ENCODE results near the gene AKT1S1.
"Not testable (repeated sequence)": the region's sequence is repeated elsewhere in the genome, so short reads cannot be mapped to it uniquely, and the experiment has no call there.

Gene AKT1S1

DNA sequence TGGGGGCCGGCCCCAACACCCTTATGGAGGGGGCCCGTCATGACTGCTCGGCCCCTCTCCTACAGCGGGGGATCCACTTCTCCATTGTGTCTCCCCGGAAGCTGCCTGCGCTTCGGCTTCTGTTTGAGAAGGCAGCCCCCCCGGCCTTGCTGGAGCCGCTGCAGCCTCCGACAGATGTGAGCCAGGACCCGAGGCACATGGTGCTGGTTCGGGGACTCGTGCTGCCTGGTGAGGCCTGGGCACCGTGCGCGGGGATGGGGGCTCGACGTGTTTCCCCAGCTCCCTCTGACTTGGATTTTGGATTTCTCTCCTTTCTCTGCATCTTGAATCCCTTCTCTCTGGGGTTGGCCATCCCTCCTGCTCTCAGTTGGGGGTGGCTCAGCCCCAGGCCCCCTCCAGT lies 47.4 kb downstream of the AKT1S1 start:
- in situ Hi-C loops (cut with HindIII; ENCODE audit: low sequenced_read_pairs), result no loop called here
- DNase-seq (ENCODE audit: low read depth, low spot score), result no peak
- no peak for TF ChIP-seq CTCF (IDR thresholded peaks at IDR 0.05; ENCODE audit: low read depth, low read length)
- no peak overlapping the region for H3K4me3 ChIP-seq (ENCODE audit: low read depth, low read length)

GRCh38 chr19:49829200-49829599 lies 48.0 kb downstream of the AKT1S1 start:
- H3K4me3 ChIP-seq (ENCODE audit: low read depth, low read length), result no peak overlapping the region
- no peak for DNase-seq (ENCODE audit: low read depth, low spot score)
- no peak for TF ChIP-seq CTCF (IDR thresholded peaks at IDR 0.05; ENCODE audit: low read depth, low read length)
- in situ Hi-C loops (cut with HindIII; ENCODE audit: low sequenced_read_pairs), result no loop called here

GRCh38 chr19:49827034-49827433 lies 50.1 kb downstream of the AKT1S1 start:
- no peak for DNase-seq (ENCODE audit: low read depth, low spot score)
- no peak overlapping the region for H3K4me3 ChIP-seq (ENCODE audit: low read depth, low read length)
- in situ Hi-C loops (cut with HindIII; ENCODE audit: low sequenced_read_pairs), result no loop called here
- no peak for TF ChIP-seq CTCF (IDR thresholded peaks at IDR 0.05; ENCODE audit: low read depth, low read length)

GRCh38 chr19:49824662-49825061 lies 52.5 kb downstream of the AKT1S1 start:
- no peak for TF ChIP-seq CTCF (IDR thresholded peaks at IDR 0.05; ENCODE audit: low read depth, low read length)
- H3K4me3 ChIP-seq (ENCODE audit: low read depth, low read length), result no peak overlapping the region
- in situ Hi-C loops (cut with HindIII; ENCODE audit: low sequenced_read_pairs), result no loop called here
- no peak for DNase-seq (ENCODE audit: low read depth, low spot score)

- no peak overlapping the region for H3K4me3 ChIP-seq (ENCODE audit: low read depth, low read length)
- no peak for TF ChIP-seq CTCF (IDR thresholded peaks at IDR 0.05; ENCODE audit: low read depth, low read length)
- in situ Hi-C loops (cut with HindIII; ENCODE audit: low sequenced_read_pairs), result no loop called here
- DNase-seq (ENCODE audit: low read depth, low spot score), result no peak
Measured at GRCh38 chr19:49823472-49823871, 53.7 kb downstream of the AKT1S1 start.

GRCh38 chr19:49820125-49820524 lies 57.0 kb downstream of the AKT1S1 start:
- no peak for TF ChIP-seq CTCF (IDR thresholded peaks at IDR 0.05; ENCODE audit: low read depth, low read length)
- no peak overlapping the region for H3K4me3 ChIP-seq (ENCODE audit: low read depth, low read length)
- in situ Hi-C loops (cut with HindIII; ENCODE audit: low sequenced_read_pairs), result no loop called here
- DNase-seq (ENCODE audit: low read depth, low spot score), result no peak

- in situ Hi-C loops (cut with HindIII; ENCODE audit: low sequenced_read_pairs), result not testable (repeated sequence)
Measured at GRCh38 chr19:49819452-49820115, 57.6 kb downstream of the AKT1S1 start.

More at GRCh38 chr19:49819452-49820115, 57.6 kb downstream of the AKT1S1 start:
- peak overlapping the region; percentile 88 for H3K4me3 ChIP-seq (ENCODE audit: low read depth, low read length)
- DNase-seq (ENCODE audit: low read depth, low spot score), result not testable (repeated sequence)

Measured in astrocyte of the spinal cord (primary cell).